OCI-LY3 (cell line): ENCODE results near the gene TIMM22.

ENCODE experiments used
- H2AFZ ChIP-seq: fragments of 200-600, 300-600 bp; shearing (Covaris generic); 2 replicates; pipeline ENCODE4 v1.6.0; 2014; ENCODE audit warnings: antibody characterized with exemption, low read depth, low read length
- H3K27ac ChIP-seq: fragments of 200-600, 300-600 bp; sonication (generic); 2 replicates; pipeline ENCODE4 v1.5.1; 2014; ENCODE audit warnings: mild to moderate bottlenecking, low read length, moderate library complexity, mixed read lengths
- H3K27me3 ChIP-seq: fragments of 200-600, 300-600 bp; sonication (generic); 2 replicates; pipeline ENCODE4 v1.6.1; 2014; ENCODE audit warnings: low read depth, low read length, mixed read lengths
- H3K36me3 ChIP-seq: fragments of 200-600, 300-600 bp; sonication (generic); replicated peaks from 2 replicates; pipeline ENCODE3; 2014; ENCODE audit warnings: low read depth, low read length, mixed read lengths
- H3K4me1 ChIP-seq: fragments of 300-600, 200-600 bp; sonication (generic); 2 replicates; pipeline ENCODE4 v1.6.1; 2014; ENCODE audit warnings: low read length, mixed read lengths
- H3K4me2 ChIP-seq: fragments of 200-600, 300-600 bp; sonication (generic); 2 replicates; pipeline ENCODE4 v1.6.1; 2014; ENCODE audit warnings: low read length, mixed read lengths
- H3K4me3 ChIP-seq: fragments of 300-600, 200-600 bp; sonication (generic); 2 replicates; pipeline ENCODE4 v1.5.1; 2014; ENCODE audit warnings: antibody characterized with exemption, mild to moderate bottlenecking, low read length, moderate library complexity
- H3K79me2 ChIP-seq: fragments of 300-600, 200-600 bp; shearing (Covaris generic); 2 replicates; pipeline ENCODE4 v1.6.1; 2014; ENCODE audit warnings: mild to moderate bottlenecking, low read length, mixed read lengths
- H3K9ac ChIP-seq: fragments of 300-600, 200-600 bp; shearing (Covaris generic); 2 replicates; pipeline ENCODE4 v1.6.0; 2014; ENCODE audit warnings: mild to moderate bottlenecking, low read length, moderate library complexity
- H3K9me3 ChIP-seq: fragments of 200-600, 300-600 bp; shearing (Covaris generic); 2 replicates; pipeline ENCODE4 v1.6.1; 2014; ENCODE audit warnings: low read length, mixed read lengths; ENCODE audit not compliant: insufficient read depth
- H4K20me1 ChIP-seq: fragments of 200-600, 300-600 bp; sonication (generic); 2 replicates; pipeline ENCODE4 v1.6.1; 2016; ENCODE audit warnings: low read length, mixed read lengths; ENCODE audit not compliant: insufficient read depth
- EZH2phosphoT487 ChIP-seq: fragments of 200-600 bp; shearing (Covaris generic); IDR thresholded peaks from 2 replicates; pipeline ENCODE4 v1.6.1; 2018; ENCODE audit warnings: antibody characterized with exemption, mixed run types, low read depth
- TF ChIP-seq, protein P1 (sequence below): fragments of 200-600, 300-600 bp; sonication (generic); IDR thresholded peaks from 2 replicates; pipeline ENCODE4 v1.5.1; 2014; ENCODE audit warnings: antibody characterized with exemption, low read length, low read depth

The TIMM22 gene

DNA sequence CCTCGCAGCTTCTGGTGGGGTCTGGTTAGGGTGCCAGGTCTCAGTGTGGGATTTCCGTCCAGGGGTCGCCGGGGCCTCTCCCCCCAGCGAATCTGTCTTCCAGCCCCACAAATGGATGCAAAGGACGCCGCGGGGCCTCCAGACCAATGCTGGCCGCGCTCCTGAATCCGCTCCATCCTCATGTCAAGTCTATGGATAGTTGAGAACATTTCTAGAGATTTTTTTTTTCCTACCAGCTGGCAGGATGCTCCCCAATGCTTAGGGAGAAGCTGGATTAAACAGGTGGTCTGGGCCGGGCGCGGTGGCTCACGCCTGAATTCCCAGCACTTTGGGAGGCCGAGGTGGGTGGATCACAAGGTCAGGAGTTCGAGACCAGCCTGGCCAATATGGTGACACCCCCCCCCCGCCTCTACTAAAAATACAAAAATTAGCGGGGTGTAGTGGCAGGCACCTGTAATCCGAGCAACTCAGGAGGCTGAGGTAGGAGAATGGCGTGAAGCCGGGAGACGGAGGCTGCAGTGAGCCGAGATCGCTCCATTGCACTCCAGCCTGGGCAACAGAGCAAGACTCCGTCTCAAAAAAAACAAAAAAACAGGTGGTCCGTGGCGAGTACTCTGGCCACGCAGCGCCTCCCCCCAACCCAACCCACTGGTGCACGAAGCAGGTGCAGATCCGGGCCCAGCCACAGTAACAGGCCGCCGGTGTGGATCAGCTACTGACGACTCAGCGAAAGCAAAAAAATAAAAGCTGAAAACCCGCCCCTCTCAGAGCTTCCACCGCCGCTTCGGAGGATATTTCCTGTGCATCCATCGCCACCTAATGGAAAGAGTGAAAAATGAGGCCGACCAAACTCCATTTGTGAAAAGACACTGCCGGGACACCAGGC lies 16.3 kb upstream of the TIMM22 start:
- H3K9ac ChIP-seq, result no peak overlapping the region
- H3K36me3 ChIP-seq, result no peaks in the 10 kb centered on the region
- H3K79me2 ChIP-seq, result no peaks in the 10 kb centered on the region
- H2AFZ ChIP-seq, result 0 out of 2 replicates have a peak overlapping the region, but pooled peaks have one; percentile 9
- no peak overlapping the region for H3K27ac ChIP-seq
- H3K27me3 ChIP-seq, result peaks cover 11% of the 10 kb centered on the region; the same call in 1 of the 2 replicates
- H3K4me1 ChIP-seq, result peaks cover 6% of the 10 kb centered on the region
- no peaks in the 10 kb centered on the region for H4K20me1 ChIP-seq
- H3K9me3 ChIP-seq, result no peaks in the 10 kb centered on the region
- TF ChIP-seq, protein P1, sequence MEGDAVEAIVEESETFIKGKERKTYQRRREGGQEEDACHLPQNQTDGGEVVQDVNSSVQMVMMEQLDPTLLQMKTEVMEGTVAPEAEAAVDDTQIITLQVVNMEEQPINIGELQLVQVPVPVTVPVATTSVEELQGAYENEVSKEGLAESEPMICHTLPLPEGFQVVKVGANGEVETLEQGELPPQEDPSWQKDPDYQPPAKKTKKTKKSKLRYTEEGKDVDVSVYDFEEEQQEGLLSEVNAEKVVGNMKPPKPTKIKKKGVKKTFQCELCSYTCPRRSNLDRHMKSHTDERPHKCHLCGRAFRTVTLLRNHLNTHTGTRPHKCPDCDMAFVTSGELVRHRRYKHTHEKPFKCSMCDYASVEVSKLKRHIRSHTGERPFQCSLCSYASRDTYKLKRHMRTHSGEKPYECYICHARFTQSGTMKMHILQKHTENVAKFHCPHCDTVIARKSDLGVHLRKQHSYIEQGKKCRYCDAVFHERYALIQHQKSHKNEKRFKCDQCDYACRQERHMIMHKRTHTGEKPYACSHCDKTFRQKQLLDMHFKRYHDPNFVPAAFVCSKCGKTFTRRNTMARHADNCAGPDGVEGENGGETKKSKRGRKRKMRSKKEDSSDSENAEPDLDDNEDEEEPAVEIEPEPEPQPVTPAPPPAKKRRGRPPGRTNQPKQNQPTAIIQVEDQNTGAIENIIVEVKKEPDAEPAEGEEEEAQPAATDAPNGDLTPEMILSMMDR, result peak; percentile 58
- no peak for TF ChIP-seq EZH2phosphoT487
- H3K4me3 ChIP-seq, result peak overlapping the region; percentile 84
- peak overlapping the region; percentile 69 for H3K4me2 ChIP-seq

DNA sequence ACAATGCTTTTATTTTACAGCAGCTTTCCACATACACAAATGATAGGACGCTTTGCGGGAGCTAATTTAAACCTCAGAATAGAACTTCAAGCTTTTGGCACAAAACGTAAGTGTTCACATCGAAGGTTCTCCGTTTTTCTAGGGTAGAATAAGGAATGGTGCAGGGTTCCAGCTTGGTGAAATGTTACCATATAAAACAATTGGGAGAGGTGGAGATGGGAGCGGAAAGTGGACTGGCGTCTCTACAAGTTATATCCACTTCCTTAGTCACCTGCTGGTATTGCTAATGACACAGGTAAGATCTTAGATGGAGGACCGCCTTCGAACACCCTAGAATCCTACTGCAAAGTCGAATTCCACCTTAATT lies 15.7 kb upstream of the TIMM22 start:
- no peak overlapping the region for H3K9ac ChIP-seq
- TF ChIP-seq, protein P1, result no peak
- TF ChIP-seq EZH2phosphoT487, result no peak
- 0 out of 2 replicates have a peak overlapping the region, but pooled peaks have one; percentile 84 for H3K4me3 ChIP-seq
- no peaks in the 10 kb centered on the region for H3K79me2 ChIP-seq
- no peaks in the 10 kb centered on the region for H4K20me1 ChIP-seq
- no peak overlapping the region for H3K27ac ChIP-seq
- H3K4me2 ChIP-seq, result peak overlapping the region; percentile 69
- H3K9me3 ChIP-seq, result no peaks in the 10 kb centered on the region
- peaks cover 11% of the 10 kb centered on the region; the same call in 1 of the 2 replicates for H3K27me3 ChIP-seq
- H3K4me1 ChIP-seq, result peaks cover 6% of the 10 kb centered on the region
- H2AFZ ChIP-seq, result peak overlapping the region; percentile 9; the same call in 1 of the 2 replicates
- no peaks in the 10 kb centered on the region for H3K36me3 ChIP-seq

DNA sequence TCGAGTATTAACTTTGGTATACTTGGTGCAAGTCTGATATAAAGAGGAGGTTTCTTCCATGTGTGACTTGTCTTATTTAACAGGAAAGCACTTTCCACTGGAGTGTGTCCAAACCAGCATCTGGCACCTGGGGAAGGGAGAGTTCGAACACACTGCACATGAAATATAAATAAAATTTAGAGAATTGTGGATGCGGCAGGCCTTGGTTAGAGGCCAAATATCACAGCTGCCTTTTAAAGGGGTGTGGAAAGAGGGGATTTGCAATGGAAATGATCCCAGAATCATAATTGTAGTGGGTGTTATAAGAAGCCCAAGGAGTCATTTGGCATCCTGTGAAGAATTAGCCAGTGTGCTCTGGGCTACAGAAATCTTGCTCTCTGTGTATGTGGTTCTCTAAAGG lies 13.0 kb upstream of the TIMM22 start:
- H3K4me2 ChIP-seq, result no peak overlapping the region
- no peaks in the 10 kb centered on the region for H3K27me3 ChIP-seq
- H3K4me1 ChIP-seq, result peaks cover 6% of the 10 kb centered on the region
- no peak overlapping the region for H2AFZ ChIP-seq
- H4K20me1 ChIP-seq, result no peaks in the 10 kb centered on the region
- H3K36me3 ChIP-seq, result no peaks in the 10 kb centered on the region
- no peaks in the 10 kb centered on the region for H3K9me3 ChIP-seq
- H3K4me3 ChIP-seq, result no peak overlapping the region
- no peak for TF ChIP-seq EZH2phosphoT487
- TF ChIP-seq, protein P1, result no peak
- no peaks in the 10 kb centered on the region for H3K79me2 ChIP-seq
- H3K27ac ChIP-seq, result no peak overlapping the region
- H3K9ac ChIP-seq, result no peak overlapping the region

DNA sequence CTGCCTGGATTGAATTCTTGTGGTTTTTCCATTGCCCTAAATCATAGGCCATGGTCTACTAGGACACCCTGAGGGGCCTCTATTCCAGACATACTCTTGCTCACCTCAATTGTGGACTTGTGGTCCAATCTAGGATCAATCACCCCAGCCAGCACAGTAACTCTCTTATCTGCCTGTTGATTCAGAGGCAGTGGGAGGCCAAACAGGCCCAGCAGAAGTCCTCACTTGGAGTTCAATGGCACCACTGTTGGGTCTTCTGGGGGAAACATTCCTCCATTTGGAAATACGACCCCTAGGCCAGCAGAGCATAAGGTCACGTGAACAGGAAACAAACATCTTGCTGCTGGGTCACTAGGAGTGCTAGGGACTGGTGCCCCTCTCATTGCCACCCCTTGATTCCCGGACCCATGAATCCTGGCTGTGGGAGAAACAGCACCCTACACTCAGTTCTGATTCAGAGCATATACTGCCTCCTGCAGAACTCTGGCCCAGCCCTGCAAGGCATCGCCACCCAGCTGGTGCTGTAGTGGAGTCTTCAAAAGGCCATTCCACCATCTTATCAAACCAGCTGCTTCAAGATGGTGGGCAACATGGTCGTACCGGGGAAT lies 10.5 kb upstream of the TIMM22 start:
- H3K27ac ChIP-seq, result no peak overlapping the region
- H3K4me1 ChIP-seq, result no peaks in the 10 kb centered on the region
- H3K27me3 ChIP-seq, result no peaks in the 10 kb centered on the region
- no peaks in the 10 kb centered on the region for H3K36me3 ChIP-seq
- TF ChIP-seq EZH2phosphoT487, result no peak
- TF ChIP-seq, protein P1, result no peak
- H3K79me2 ChIP-seq, result no peaks in the 10 kb centered on the region
- H3K4me2 ChIP-seq, result no peak overlapping the region
- no peaks in the 10 kb centered on the region for H4K20me1 ChIP-seq
- no peak overlapping the region for H2AFZ ChIP-seq
- no peak overlapping the region for H3K4me3 ChIP-seq
- no peak overlapping the region for H3K9ac ChIP-seq
- no peaks in the 10 kb centered on the region for H3K9me3 ChIP-seq
